HEK293 (cell line): ENCODE measurements around the gene P2RX1.

ENCODE experiments used
- EGR2 ChIP-seq: fragments of 450-650 bp; formaldehyde crosslinking; IDR thresholded peaks from 2 replicates; pipeline ENCODE4 v1.5.1; 2016; ENCODE audit warnings: low read depth, missing biosample characterization, missing genetic modification characterization
- MYNN ChIP-seq: fragments of 450-650 bp; formaldehyde crosslinking; IDR thresholded peaks from 2 replicates; pipeline ENCODE4 v1.5.1; 2016; ENCODE audit warnings: missing biosample characterization, missing genetic modification characterization, borderline replicate concordance
- PATZ1 ChIP-seq: fragments of 450-650 bp; formaldehyde crosslinking; IDR thresholded peaks from 2 replicates; pipeline ENCODE4 v1.5.1; 2016; ENCODE audit warnings: missing biosample characterization, missing genetic modification characterization
- PRDM4 ChIP-seq: fragments of 450-650 bp; formaldehyde crosslinking; IDR thresholded peaks from 2 replicates; pipeline ENCODE4 v1.5.1; 2017; ENCODE audit warnings: missing biosample characterization, missing genetic modification characterization
- REPIN1 ChIP-seq: fragments of 450-650 bp; formaldehyde crosslinking; IDR thresholded peaks from 2 replicates; pipeline ENCODE4 v1.5.1; 2017; ENCODE audit warnings: missing biosample characterization, missing genetic modification characterization, low read depth
- SALL2 ChIP-seq: fragments of 450-650 bp; formaldehyde crosslinking; IDR thresholded peaks from 2 replicates; pipeline ENCODE4 v1.5.0; 2017; ENCODE audit warnings: missing biosample characterization, mild to moderate bottlenecking, missing genetic modification characterization, borderline replicate concordance
- TSHZ1 ChIP-seq: fragments of 450-650 bp; formaldehyde crosslinking; IDR thresholded peaks from 2 replicates; pipeline ENCODE4 v1.5.1; 2016; ENCODE audit warnings: missing biosample characterization, missing genetic modification characterization, borderline replicate concordance
- ZFP3 ChIP-seq: fragments of 450-650 bp; formaldehyde crosslinking; IDR thresholded peaks from 2 replicates; pipeline ENCODE4 v1.5.1; 2016; ENCODE audit warnings: low read depth, missing biosample characterization, missing genetic modification characterization
- ZNF132 ChIP-seq: fragments of 450-650 bp; formaldehyde crosslinking; IDR thresholded peaks from 2 replicates; pipeline ENCODE4 v1.5.1; 2017; ENCODE audit warnings: missing biosample characterization, missing genetic modification characterization, borderline replicate concordance
- ZNF211 ChIP-seq: fragments of 450-650 bp; formaldehyde crosslinking; IDR thresholded peaks from 2 replicates; pipeline ENCODE4 v1.5.1; 2016; ENCODE audit warnings: low read depth, missing biosample characterization, missing genetic modification characterization
- ZNF223 ChIP-seq: fragments of 450-650 bp; formaldehyde crosslinking; IDR thresholded peaks from 2 replicates; pipeline ENCODE4 v1.5.1; 2016; ENCODE audit warnings: missing biosample characterization, missing genetic modification characterization
- ZNF341 ChIP-seq: fragments of 450-650 bp; formaldehyde crosslinking; IDR thresholded peaks from 2 replicates; pipeline ENCODE4; 2016; ENCODE audit warnings: low read depth, missing biosample characterization, missing genetic modification characterization
- ZNF366 ChIP-seq: fragments of 450-650 bp; formaldehyde crosslinking; conservative IDR thresholded peaks from 2 replicates; pipeline ENCODE4 v1.5.1; 2016; ENCODE audit warnings: missing biosample characterization, missing genetic modification characterization
- ZNF571 ChIP-seq: fragments of 450-650 bp; formaldehyde crosslinking; IDR thresholded peaks from 2 replicates; pipeline ENCODE4 v1.5.0; 2017; ENCODE audit warnings: missing biosample characterization, missing genetic modification characterization
- ZNF610 ChIP-seq: fragments of 450-650 bp; formaldehyde crosslinking; IDR thresholded peaks from 2 replicates; pipeline ENCODE4 v1.5.1; 2016; ENCODE audit warnings: missing biosample characterization, missing genetic modification characterization, borderline replicate concordance
- ZSCAN18 ChIP-seq: fragments of 450-650 bp; formaldehyde crosslinking; IDR thresholded peaks from 2 replicates; pipeline ENCODE4 v1.5.1; 2016; ENCODE audit warnings: missing biosample characterization, missing genetic modification characterization
- ZSCAN4 ChIP-seq: fragments of 450-650 bp; formaldehyde crosslinking; IDR thresholded peaks from 2 replicates; pipeline ENCODE4 v1.5.1; 2017; ENCODE audit warnings: missing biosample characterization, missing genetic modification characterization

The P2RX1 gene

GRCh38 chr17:3965118-3965800 is 49.0 kb upstream of the P2RX1 start (continued):
- TF ChIP-seq TSHZ1 (no peak), ZNF211 (tag by site-specific recombination) (no peak), ZNF610 (tag by site-specific recombination) (peak; percentile 88; the same call in 1 of the 2 replicates), ZNF132 (tag by site-specific recombination) (no peak), SALL2 (no peak), PRDM4 (tag by site-specific recombination) (no peak), EGR2 (tag by site-specific recombination) (no peak), ZFP3 (tag by site-specific recombination) (no peak), ZNF366 (tag by site-specific recombination) (peak; percentile 60), ZNF571 (no peak), ZSCAN18 (tag by site-specific recombination) (no peak), REPIN1 (no peak), ZNF341 (tag by site-specific recombination) (peak; percentile 97), MYNN (tag by site-specific recombination) (no peak), PATZ1 (tag by site-specific recombination) (peak; percentile 36; the same call in 1 of the 2 replicates), ZSCAN4 (tag by site-specific recombination) (no peak), ZNF223 (tag by site-specific recombination) (no peak)
